ENCODE results near the gene BCL2L12.
A peak's percentile ranks its signal among the peaks of the same experiment; 100 is the strongest.

BCL2L12 gene

DNA sequence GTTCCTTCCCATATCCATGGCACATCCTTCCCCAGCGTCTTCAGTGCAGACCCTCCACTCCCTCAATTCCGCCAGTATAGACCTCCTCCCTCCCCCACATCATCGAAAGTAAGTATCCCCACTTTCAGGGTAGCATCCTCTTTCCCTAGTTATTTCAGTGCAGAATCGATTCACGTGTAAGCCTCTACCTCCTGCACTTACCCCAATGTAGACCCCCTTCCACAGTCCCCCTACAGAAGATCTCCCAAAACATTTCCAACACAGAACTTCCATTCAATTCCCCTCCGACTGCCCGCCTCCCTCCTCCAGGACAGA, 740 bp upstream of the BCL2L12 start:
- peak overlapping the region; percentile 96 for H3K4me3 ChIP-seq (ENCODE audit: low read depth, low read length)
- TF ChIP-seq, protein P1, sequence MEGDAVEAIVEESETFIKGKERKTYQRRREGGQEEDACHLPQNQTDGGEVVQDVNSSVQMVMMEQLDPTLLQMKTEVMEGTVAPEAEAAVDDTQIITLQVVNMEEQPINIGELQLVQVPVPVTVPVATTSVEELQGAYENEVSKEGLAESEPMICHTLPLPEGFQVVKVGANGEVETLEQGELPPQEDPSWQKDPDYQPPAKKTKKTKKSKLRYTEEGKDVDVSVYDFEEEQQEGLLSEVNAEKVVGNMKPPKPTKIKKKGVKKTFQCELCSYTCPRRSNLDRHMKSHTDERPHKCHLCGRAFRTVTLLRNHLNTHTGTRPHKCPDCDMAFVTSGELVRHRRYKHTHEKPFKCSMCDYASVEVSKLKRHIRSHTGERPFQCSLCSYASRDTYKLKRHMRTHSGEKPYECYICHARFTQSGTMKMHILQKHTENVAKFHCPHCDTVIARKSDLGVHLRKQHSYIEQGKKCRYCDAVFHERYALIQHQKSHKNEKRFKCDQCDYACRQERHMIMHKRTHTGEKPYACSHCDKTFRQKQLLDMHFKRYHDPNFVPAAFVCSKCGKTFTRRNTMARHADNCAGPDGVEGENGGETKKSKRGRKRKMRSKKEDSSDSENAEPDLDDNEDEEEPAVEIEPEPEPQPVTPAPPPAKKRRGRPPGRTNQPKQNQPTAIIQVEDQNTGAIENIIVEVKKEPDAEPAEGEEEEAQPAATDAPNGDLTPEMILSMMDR (IDR thresholded peaks at IDR 0.05; ENCODE audit: insufficient read depth, low read length, missing control alignments) = no peak
- ChIA-PET CTCF (interaction anchor here (0.9 to 5.3 kb wide), 5 partner anchors 9 to 162 kb away, joined by 3 to 48 read pairs (median 5); no protein-coding TSS in a partner anchor), POLR2A (interaction anchor here (1.2 to 2.1 kb wide), 6 partner anchors 11 to 75 kb away, joined by 3 to 17 read pairs (median 7); partner anchors contain the start of genes PRMT1 and SCAF1)
- DNase-seq (ENCODE audit: low read depth, low spot score) = no peak

DNA sequence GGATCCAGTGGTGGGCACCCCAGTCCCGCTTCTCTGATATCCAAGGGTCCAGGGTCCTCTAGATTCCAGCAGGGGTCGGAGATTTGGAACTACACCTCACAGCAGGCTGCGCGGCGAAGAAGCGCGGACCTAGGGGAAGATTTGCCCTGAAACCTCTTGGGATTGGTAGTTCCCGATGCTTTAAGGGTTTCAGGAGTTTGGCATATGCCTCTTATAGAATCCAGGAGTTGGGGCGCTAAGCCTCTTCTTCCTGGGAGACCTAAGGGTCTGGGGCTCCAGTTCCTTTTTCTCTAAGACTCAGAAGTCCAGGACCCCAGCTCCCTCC, 349 bp downstream of the BCL2L12 start:
- ChIA-PET CTCF (interaction anchor here (0.9 to 5.3 kb wide), 4 partner anchors 8 to 163 kb away, joined by 3 to 48 read pairs (median 5); no protein-coding TSS in a partner anchor), POLR2A (interaction anchor here (2.0 kb wide), 2 partner anchors 10 to 76 kb away, joined by 13 to 17 read pairs; partner anchors contain the start of gene PRMT1)
- peak overlapping the region; percentile 68 for H3K4me3 ChIP-seq (ENCODE audit: low read depth, low read length)
- TF ChIP-seq, protein P1 (IDR thresholded peaks at IDR 0.05; ENCODE audit: insufficient read depth, low read length, missing control alignments) = no peak
- DNase-seq (ENCODE audit: low read depth, low spot score) = no peak

- H3K4me3 ChIP-seq (ENCODE audit: low read depth, low read length) = no peak overlapping the region
- ChIA-PET CTCF (interaction anchor here (0.9 to 2.0 kb wide), 3 partner anchors 9 to 98 kb away, joined by 5 read pairs; no protein-coding TSS in a partner anchor), POLR2A (no interaction called here)
- TF ChIP-seq, protein P1 (IDR thresholded peaks at IDR 0.05; ENCODE audit: insufficient read depth, low read length, missing control alignments) = no peak
- DNase-seq (ENCODE audit: low read depth, low spot score) = no peak
Observed at GRCh38 chr19:49667473-49667872, 1.7 kb downstream of the BCL2L12 start.

GRCh38 chr19:49669516-49669915, 3.8 kb downstream of the BCL2L12 start:
- no peak overlapping the region for H3K4me3 ChIP-seq (ENCODE audit: low read depth, low read length)
- TF ChIP-seq, protein P1 (IDR thresholded peaks at IDR 0.05; ENCODE audit: insufficient read depth, low read length, missing control alignments) = no peak
- CTCF ChIA-PET = interaction anchor here (1.7 to 4.7 kb wide), 2 partner anchors 12 to 17 kb away, joined by 4 to 24 read pairs; no protein-coding TSS in a partner anchor
- POLR2A ChIA-PET = no interaction called here
- no peak for DNase-seq (ENCODE audit: low read depth, low spot score)

- DNase-seq (ENCODE audit: low read depth, low spot score) = no peak
- ChIA-PET CTCF (interaction anchor here (0.6 to 6.1 kb wide), 34 partner anchors 9 to 199 kb away, joined by 3 to 53 read pairs (median 4); partner anchors contain the start of genes BCL2L12, CPT1C, FLT3LG and IRF3), POLR2A (interaction anchor here (0.5 to 0.6 kb wide), 2 partner anchors 14 to 159 kb away, joined by 3 read pairs; no protein-coding TSS in a partner anchor)
- TF ChIP-seq, protein P1 (IDR thresholded peaks at IDR 0.05; ENCODE audit: insufficient read depth, low read length, missing control alignments) = peak; percentile 92
- H3K4me3 ChIP-seq (ENCODE audit: low read depth, low read length) = no peak overlapping the region
Observed at GRCh38 chr19:49672131-49672919, 6.6 kb downstream of the BCL2L12 start.
